Embryonic facial prominence (tissue), 1 donor: ENCODE data around the gene MS4A12.
"Not testable (repeated sequence)": the region's sequence is repeated elsewhere in the genome, so short reads cannot be mapped to it uniquely, and the experiment has no call there.

Experiments used
- DNase-seq: peaks from one replicate; pipeline ENCODE4 v3.0.0-alpha.2; 2016; ENCODE audit errors: extremely low spot score

MS4A12 gene

GRCh38 chr11:60492488-60493009 is at the start of gene MS4A12:
Gene MS4A12, plus strand, starts transcription at chr11:60492778. Its CDS starts 4,541 bp downstream, at chr11:60497319.
- DNase-seq = no peak

GRCh38 chr11:60447070-60447469 is 45.5 kb upstream of the MS4A12 start:
- DNase-seq = no peak

DNA sequence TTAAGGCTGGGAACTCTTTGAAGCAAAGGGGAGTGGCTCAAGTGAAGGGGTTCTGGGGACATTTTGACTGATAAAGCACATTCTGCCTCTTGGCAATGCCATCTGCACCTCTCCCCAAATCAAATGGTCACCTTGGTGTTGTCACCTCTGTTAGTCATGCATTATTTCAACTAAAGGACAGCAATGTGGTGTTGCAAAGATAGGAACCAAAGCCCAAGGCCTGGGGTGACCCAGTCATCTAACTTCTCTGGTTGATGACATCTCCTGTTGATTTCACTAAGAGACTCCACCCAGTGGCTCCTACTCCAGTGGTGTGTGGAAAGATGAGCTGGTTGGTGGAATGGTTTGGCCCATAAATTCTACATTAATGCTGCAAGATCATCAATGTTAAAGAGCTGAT is 44.7 kb upstream of the MS4A12 start:
- DNase-seq = no peak

DNA sequence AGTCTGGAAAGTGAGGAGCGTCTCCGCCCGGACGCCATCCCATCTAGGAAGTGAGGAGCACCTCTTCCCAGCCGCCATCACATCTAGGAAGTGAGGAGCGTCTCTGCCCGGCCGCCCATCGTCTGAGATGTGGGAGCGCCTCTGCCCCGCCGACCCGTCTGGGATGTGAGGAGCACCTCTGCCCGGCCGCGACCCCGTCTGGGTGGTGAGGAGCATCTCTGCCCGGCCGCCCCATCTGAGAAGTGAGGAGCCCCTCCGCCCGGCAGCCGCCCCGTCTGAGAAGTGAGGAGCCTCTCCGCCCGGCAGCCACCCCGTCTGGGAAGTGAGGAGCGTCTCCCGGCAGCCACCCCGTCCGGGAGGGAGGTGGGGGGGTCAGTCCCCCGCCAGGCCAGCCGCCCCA is 41.4 kb upstream of the MS4A12 start:
- not testable (repeated sequence) for DNase-seq

GRCh38 chr11:60454212-60454611 is 38.4 kb upstream of the MS4A12 start:
- DNase-seq = no peak

DNA sequence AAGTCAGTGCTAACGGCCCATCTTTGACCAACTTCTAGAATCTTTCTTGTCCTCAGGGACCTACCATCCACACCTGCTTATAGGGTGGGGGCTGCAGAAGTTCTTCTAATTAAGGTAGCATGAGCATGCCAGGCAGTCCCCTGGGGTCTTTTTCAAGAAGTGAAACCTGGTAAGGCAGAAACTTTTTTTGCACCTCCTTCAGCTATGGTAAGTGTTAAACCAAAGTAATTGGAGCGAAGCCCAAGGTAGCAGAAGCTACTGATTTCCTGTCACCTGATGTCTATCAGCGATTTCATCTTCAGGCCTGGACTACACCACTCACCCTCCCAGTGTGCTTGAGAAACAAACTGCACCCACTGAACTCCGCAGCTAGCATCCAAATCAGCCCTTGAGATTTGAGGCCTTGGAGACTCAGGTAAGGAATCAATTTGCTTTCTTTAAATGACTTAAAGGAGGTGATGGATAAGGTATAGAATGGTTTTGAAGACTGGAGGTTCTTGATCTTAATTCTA is 37.0 kb upstream of the MS4A12 start, which contains the start of gene MS4A1:
MS4A1 (plus strand) TSS at position 317 of the 512 bp plus-strand sequence. CDS start 6,528 bp downstream, outside the sequence.
- DNase-seq = no peak

GRCh38 chr11:60457576-60457975 is 35.0 kb upstream of the MS4A12 start:
- DNase-seq = no peak

GRCh38 chr11:60459345-60459744 is 33.2 kb upstream of the MS4A12 start:
- no peak for DNase-seq

DNA sequence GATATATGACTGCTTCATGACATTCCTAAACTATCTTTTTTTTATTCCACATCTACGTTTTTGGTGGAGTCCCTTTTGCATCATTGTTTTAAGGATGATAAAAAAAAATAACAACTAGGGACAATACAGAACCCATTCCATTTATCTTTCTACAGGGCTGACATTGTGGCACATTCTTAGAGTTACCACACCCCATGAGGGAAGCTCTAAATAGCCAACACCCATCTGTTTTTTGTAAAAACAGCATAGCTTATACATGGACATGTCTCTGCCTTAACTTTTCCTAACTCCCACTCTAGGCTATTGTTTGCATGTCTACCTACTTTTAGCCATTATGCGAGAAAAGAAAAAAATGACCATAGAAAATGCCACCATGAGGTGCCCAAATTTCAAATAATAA is 23.7 kb upstream of the MS4A12 start:
- no peak for DNase-seq

- DNase-seq = no peak
These were observed 22.9 kb upstream of the MS4A12 start for GRCh38 chr11:60469723-60470122.

DNA sequence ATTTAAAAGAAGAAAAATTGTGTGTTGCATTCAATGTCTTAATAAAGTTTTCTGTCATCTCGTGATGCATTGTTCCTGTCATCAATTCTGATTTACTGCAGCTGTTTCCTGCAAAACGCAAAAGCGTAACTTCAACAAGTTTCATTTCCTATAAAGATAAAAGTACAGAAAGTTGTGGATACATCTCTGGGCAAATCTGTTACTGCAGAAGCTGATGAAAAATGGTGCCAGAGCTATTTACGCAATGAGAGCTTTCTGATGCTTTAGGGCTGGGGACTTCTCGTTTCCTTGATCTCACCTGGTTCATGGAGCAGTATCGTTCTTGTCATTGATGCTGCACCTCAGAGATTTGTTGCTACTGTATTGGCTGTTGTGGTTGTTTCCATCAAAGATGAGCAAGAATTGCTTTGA is 15.5 kb upstream of the MS4A12 start:
- DNase-seq = no peak

GRCh38 chr11:60482361-60482760 is 10.2 kb upstream of the MS4A12 start:
- DNase-seq = no peak

DNA sequence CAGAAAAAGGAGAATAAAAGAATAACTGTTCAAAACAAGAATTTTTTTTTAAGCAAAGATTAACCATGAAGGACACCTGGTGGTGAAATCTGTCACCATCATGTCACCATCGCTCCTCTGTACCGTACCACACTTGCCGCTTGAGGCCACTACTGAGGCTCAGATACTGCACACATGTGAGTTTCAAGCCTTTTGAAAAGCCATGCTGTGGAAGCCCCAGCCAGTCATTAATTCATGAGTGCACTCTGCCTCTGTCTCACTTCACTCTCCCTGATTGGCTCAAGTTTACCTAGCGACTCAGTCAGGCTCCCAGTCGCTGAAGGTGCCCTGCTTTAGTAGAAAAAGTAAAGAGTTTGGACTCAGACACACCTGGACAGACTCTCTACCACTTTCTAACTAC is 6.6 kb upstream of the MS4A12 start:
- DNase-seq = no peak

GRCh38 chr11:60493454-60493853 is 876 bp downstream of the MS4A12 start:
- DNase-seq = no peak

DNA sequence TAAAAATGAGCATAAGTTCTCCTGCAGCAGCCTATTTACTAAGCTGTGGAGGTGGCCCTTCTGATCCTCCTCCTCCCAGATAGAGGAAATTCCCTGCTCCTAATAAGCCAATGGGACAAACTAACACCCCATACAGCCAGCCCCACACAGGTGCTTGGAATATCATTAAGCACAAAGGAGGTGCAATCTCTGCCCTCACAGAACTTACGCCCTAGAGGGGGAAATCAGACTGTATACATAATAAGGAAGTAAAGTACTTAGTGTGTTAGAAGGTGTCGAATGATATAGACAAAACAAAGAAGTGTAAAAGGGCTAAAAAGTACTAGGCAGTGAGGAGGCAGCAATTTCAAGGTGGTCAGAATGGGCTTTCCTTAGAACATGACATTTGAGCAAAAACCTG is 5.8 kb downstream of the MS4A12 start:
- DNase-seq = no peak

GRCh38 chr11:60498853-60499252 is 6.3 kb downstream of the MS4A12 start:
- no peak for DNase-seq

DNA sequence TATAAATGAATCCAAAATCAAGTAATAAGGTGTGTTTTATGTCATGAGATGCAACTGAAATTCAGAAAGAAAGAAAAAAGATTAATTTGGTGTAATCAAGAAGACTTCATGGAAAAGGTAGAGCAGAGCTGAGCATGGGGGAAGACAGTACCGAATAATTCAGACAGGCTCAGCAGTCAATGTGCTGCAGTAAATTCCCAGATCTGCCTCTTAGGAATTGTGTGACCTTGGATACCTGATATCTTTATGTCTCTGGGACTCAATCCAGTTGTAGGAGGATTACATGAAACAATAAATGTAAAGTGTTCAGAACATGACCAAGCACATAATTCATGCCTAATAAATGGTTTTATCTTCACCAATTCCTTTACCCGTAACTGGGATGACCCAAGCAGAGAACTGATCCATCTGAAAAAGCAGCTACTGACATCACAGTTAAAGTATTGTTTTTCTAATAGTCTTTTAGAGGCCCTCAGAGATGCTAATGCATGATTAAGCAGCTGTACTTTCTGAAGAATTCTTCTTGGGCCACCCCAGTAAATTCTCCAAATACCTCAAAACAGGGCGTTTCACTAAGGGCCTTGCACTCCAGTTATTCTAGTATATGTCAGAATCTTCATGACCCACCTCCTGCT is 7.8 kb downstream of the MS4A12 start:
- DNase-seq = no peak

DNA sequence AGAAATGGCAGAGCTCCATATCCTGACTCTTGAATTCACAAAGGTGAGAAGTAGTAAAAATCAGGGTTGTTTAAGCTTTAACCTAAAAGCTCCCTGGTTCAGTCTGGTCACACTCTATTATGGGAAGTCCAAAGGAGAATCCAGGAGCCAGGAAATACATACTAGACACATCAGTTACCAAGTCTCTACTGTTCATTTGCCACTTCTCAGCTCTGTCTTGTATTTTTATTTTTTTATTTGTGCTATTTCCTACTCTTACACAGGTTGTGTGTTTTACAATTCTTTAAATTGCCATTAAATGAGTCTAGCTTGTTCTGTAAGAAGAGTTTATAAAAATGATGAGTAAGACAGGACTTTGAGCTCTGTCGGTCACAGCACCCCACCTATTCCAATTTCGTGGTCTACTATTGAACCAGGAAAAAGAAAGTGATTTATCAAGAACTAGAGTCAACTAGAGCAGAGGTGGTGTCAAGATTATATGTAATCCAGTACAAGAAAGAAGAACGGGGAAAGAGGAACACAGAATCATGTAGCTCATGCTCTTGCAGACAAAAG is 9.7 kb downstream of the MS4A12 start:
- no peak for DNase-seq

- DNase-seq = no peak
These were observed 11.8 kb downstream of the MS4A12 start for GRCh38 chr11:60504219-60504905.

DNA sequence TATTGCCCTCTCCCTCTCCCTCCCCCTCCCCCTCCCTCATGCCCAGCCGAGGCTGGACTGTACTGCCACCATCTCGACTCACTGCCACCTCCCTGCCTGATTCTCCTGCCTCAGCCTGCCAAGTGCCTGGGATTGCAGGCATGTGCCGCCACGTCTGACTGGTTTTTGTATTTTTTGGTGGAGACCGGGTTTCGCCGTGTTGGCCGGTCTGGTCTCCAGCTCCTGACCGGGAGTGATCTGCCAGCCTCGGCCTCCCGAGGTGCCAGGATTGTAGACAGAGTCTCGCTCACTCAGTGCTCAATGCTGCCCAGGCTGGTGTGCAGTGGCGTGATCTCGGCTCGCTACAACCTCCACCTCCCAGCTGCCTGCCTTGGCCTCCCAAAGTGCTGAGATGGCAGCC is 17.0 kb downstream of the MS4A12 start:
- not testable (repeated sequence) for DNase-seq

DNA sequence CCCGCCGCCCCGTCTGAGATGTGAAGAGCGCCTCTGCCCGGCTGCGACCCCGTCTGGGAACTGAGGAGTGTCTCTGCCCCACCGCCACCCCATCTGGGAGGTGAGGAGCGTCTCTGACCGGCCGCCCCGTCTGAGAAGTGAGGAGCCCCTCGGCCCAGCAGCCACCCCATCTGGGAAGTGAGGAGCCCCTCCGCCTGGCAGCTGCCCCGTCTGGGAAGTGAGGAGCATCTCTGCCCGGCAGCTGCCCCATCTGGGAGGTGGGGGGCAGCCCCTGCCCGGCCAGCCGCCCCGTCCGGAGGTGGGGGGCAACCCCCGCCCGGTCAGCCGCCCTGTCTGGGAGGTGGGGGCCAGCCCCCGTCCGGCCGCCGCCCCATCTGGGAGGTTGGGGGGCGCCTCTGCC is 17.6 kb downstream of the MS4A12 start:
- not testable (repeated sequence) for DNase-seq

GRCh38 chr11:60511393-60511792 is 18.8 kb downstream of the MS4A12 start:
- no peak for DNase-seq
